Measurements from ENCODE around the gene NOL6. TPM values are rescaled to one million over a fixed set of nuclear protein-coding genes. Genes with fewer than 3 reads are reported as not detected.

Gene NOL6
- total RNA-seq, 1 experiment from 2014 or later = 75.1 TPM

- ChIA-PET POLR2A (interaction anchor here (0.6 kb wide), 1 partner anchor 45 kb away, joined by 5 read pairs; no protein-coding TSS in a partner anchor), CTCF (interaction anchor here (0.6 to 0.7 kb wide), 2 partner anchors 22 to 176 kb away, joined by 4 to 6 read pairs; no protein-coding TSS in a partner anchor)
- TF ChIP-seq TCF7L2 (IDR thresholded peaks at IDR 0.05; ENCODE audit: low read depth, low read length) (no peak), SIN3A (IDR thresholded peaks at IDR 0.05; ENCODE audit: borderline replicate concordance, insufficient read depth, low read depth, low read length) (no peak), CTCF (IDR thresholded peaks at IDR 0.05) (no peak), POLR2AphosphoS5 (IDR thresholded peaks at IDR 0.05; ENCODE audit: low read depth, low read length) (no peak), REST (IDR thresholded peaks at IDR 0.05; ENCODE audit: insufficient read depth in 1 of 2, low read depth in 2 of 2, low read length in 1 of 2) (no peak)
- no peaks in the 10 kb centered on the region for H3K27me3 ChIP-seq (ENCODE audit: control insufficient read depth, insufficient read depth, low read length)
- no peak overlapping the region for H3K4me3 ChIP-seq (ENCODE audit: low read depth in 2 of 2, low read length in 2 of 2)
- BruUV-seq (replicated peaks) = no TSS peak
- DNase-seq (ENCODE audit: low read depth, low spot score) = no peak
- ATAC-seq = no peak
- no peaks in the 10 kb centered on the region for H3K9me3 ChIP-seq (ENCODE audit: control insufficient read depth, insufficient read depth, low read depth, low read length)
- H3K36me3 ChIP-seq (ENCODE audit: control insufficient read depth, insufficient read depth, low read length) = no peaks in the 10 kb centered on the region
- 0 out of 2 replicates have a peak, but pooled peaks cover 3% of the 10 kb centered on the region for H3K4me1 ChIP-seq (ENCODE audit: control insufficient read depth, insufficient read depth, low read length)
- in situ Hi-C loops (cut with HindIII; ENCODE audit: low pct_unique_long_range_greater_than_20kb, low sequenced_read_pairs) = no loop called here
- intact Hi-C loops (cut with micrococcal nuclease; ENCODE audit: unreplicated experiment) = no loop called here
- H3K27ac ChIP-seq (ENCODE audit: low read length) = no peak overlapping the region
Measured at GRCh38 chr9:33438926-33439680, 34.6 kb downstream of the NOL6 start.

- Histone ChIP-seq H3K9me3 (ENCODE audit: control insufficient read depth, insufficient read depth, low read depth, low read length) (no peaks in the 10 kb centered on the region), H3K27ac (ENCODE audit: low read length) (no peak overlapping the region), H3K27me3 (ENCODE audit: control insufficient read depth, insufficient read depth, low read length) (no peaks in the 10 kb centered on the region), H3K4me3 (ENCODE audit: low read depth in 2 of 2, low read length in 2 of 2) (no peak overlapping the region), H3K36me3 (ENCODE audit: control insufficient read depth, insufficient read depth, low read length) (no peaks in the 10 kb centered on the region), H3K4me1 (ENCODE audit: control insufficient read depth, insufficient read depth, low read length) (0 out of 2 replicates have a peak, but pooled peaks cover under 1% of the 10 kb centered on the region)
- intact Hi-C loops (cut with micrococcal nuclease; ENCODE audit: unreplicated experiment) (no loop called here), in situ Hi-C loops (cut with HindIII; ENCODE audit: low pct_unique_long_range_greater_than_20kb, low sequenced_read_pairs) (no loop called here)
- ChIA-PET POLR2A (no interaction called here), CTCF (no interaction called here)
- no TSS peak for BruUV-seq (replicated peaks)
- ATAC-seq = no peak
- DNase-seq (ENCODE audit: low read depth, low spot score) = no peak
- TF ChIP-seq TCF7L2 (IDR thresholded peaks at IDR 0.05; ENCODE audit: low read depth, low read length) (no peak), SIN3A (IDR thresholded peaks at IDR 0.05; ENCODE audit: borderline replicate concordance, insufficient read depth, low read depth, low read length) (no peak), POLR2AphosphoS5 (IDR thresholded peaks at IDR 0.05; ENCODE audit: low read depth, low read length) (no peak), CTCF (IDR thresholded peaks at IDR 0.05) (no peak), REST (IDR thresholded peaks at IDR 0.05; ENCODE audit: insufficient read depth in 1 of 2, low read depth in 2 of 2, low read length in 1 of 2) (no peak)
Measured at GRCh38 chr9:33437898-33438297, 35.8 kb downstream of the NOL6 start.

Measured in Panc1 (cell line).